Smooth muscle cell (in vitro differentiated cells): ENCODE data around the gene DNMBP. TPM values are rescaled to one million over a fixed set of nuclear protein-coding genes. Genes with fewer than 3 reads are reported as not detected.

Experiments
- DNase-seq: peaks from one replicate; lab custom pipeline; 2025; ENCODE audit not compliant: unreplicated experiment; lab: John Stamatoyannopoulos, UW
- H2AFZ ChIP-seq: fragments of 200-600 bp; sonication (generic); 2 replicates; pipeline ENCODE4 v1.6.0; 2016; ENCODE audit warnings: antibody characterized with exemption, low read depth, mild to moderate bottlenecking
- H3F3A ChIP-seq: fragments of 200-600 bp; sonication (generic); 2 replicates; pipeline ENCODE4 v1.6.0; 2017; ENCODE audit warnings: antibody characterized with exemption, low read depth
- H3K27ac ChIP-seq: fragments of 200-600 bp; sonication (generic); 2 replicates; pipeline ENCODE4 v1.5.1; 2016; ENCODE audit warnings: low read depth, mild to moderate bottlenecking
- H3K27me3 ChIP-seq: fragments of 200-600 bp; sonication (generic); 2 replicates; pipeline ENCODE4 v1.6.1; 2016; ENCODE audit warnings: low read depth, mild to moderate bottlenecking
- H3K36me3 ChIP-seq: fragments of 200-600 bp; sonication (generic); 2 replicates; pipeline ENCODE4 v1.5.1; 2016; ENCODE audit warnings: low read depth
- H3K4me1 ChIP-seq: fragments of 200-600 bp; sonication (generic); 2 replicates; pipeline ENCODE4 v1.5.1; 2016; ENCODE audit warnings: low read depth
- H3K4me2 ChIP-seq: fragments of 200-600 bp; sonication (generic); 2 replicates; pipeline ENCODE4 v1.6.0; 2016; ENCODE audit warnings: mild to moderate bottlenecking
- H3K4me3 ChIP-seq: fragments of 200-600 bp; sonication (generic); 2 replicates; pipeline ENCODE4 v1.5.1; 2016; ENCODE audit warnings: mild to moderate bottlenecking
- H3K79me2 ChIP-seq: fragments of 200-600 bp; sonication (generic); 2 replicates; pipeline ENCODE4 v1.6.0; 2016; ENCODE audit warnings: low read depth, mild to moderate bottlenecking
- H3K9ac ChIP-seq: fragments of 200-600 bp; sonication (generic); 2 replicates; pipeline ENCODE4 v1.6.0; 2016; ENCODE audit warnings: low read depth
- H3K9me3 ChIP-seq: fragments of 200-600 bp; sonication (generic); replicated peaks from 2 replicates; pipeline ENCODE4 v1.5.1; 2016; ENCODE audit warnings: low read depth
- H4K20me1 ChIP-seq: fragments of 200-600 bp; sonication (generic); 2 replicates; pipeline ENCODE4 v1.6.0; 2016; ENCODE audit warnings: low read depth
- CTCF ChIP-seq: fragments of 200-600 bp; sonication (generic); IDR thresholded peaks from 2 replicates; pipeline ENCODE4 v1.5.1; 2017; ENCODE audit warnings: borderline replicate concordance, mild to moderate bottlenecking, antibody characterized with exemption; ENCODE audit not compliant: insufficient read depth, poor library complexity, severe bottlenecking
- WGBS: methylation state at CpG from one replicate; pipeline ENCODE4 v1.1.7; 2016; ENCODE audit warnings: low lambda C conversion rate; 5-methylcytosine and 5-hydroxymethylcytosine counted together
- polyA plus RNA-seq: library from polyadenylated mRNA; unstranded; fragments of >200 nt; fragmentation: Nextera tagmentation; extraction: Ambion mirVana; gene quantifications from 2 replicates; pipeline ENCODE4 v1.2.1, GENCODE V29; 2016
- total RNA-seq: library from RNA; depleted of rRNA; stranded (reverse); fragments of >200 nt; gene quantifications from 2 replicates; pipeline ENCODE4 v1.2.3, GENCODE V29; 2014

DNMBP gene
- total and polyA plus RNA-seq, 2 experiments from 2014 or later, result 9.4 to 17.9 TPM

- H3K27ac ChIP-seq, result no peak overlapping the region
These were observed 156.1 kb downstream of the DNMBP start for GRCh38 chr10:99853655-99854054.

GRCh38 chr10:99852481-99853213 lies 157.1 kb downstream of the DNMBP start:
- TF ChIP-seq CTCF, result no peak
- H3K79me2 ChIP-seq, result no peaks in the 10 kb centered on the region
- WGBS, result 51% methylated on average over 3 of the region's 3 CpGs

More at GRCh38 chr10:99853655-99854054, 156.1 kb downstream of the DNMBP start:
- Histone ChIP-seq H3K27me3 (no peaks in the 10 kb centered on the region), H3K9me3 (no peaks in the 10 kb centered on the region), H3K9ac (no peak overlapping the region), H3K4me3 (no peak overlapping the region), H4K20me1 (no peaks in the 10 kb centered on the region), H3K4me1 (no peaks in the 10 kb centered on the region), H3K79me2 (no peaks in the 10 kb centered on the region), H3F3A (no peaks in the 10 kb centered on the region), H3K4me2 (no peak overlapping the region), H3K36me3 (no peaks in the 10 kb centered on the region), H2AFZ (no peak overlapping the region)
- no peak for DNase-seq
- no peak for TF ChIP-seq CTCF
- 94% methylated on average over 3 of the region's 3 CpGs for WGBS

GRCh38 chr10:99851825-99852224 lies 157.9 kb downstream of the DNMBP start:
- TF ChIP-seq CTCF, result no peak
- no peak for DNase-seq
- H4K20me1 ChIP-seq, result no peaks in the 10 kb centered on the region
- H3K4me1 ChIP-seq, result no peaks in the 10 kb centered on the region
- no peaks in the 10 kb centered on the region for H3K79me2 ChIP-seq
- no peaks in the 10 kb centered on the region for H3K9me3 ChIP-seq
- 100% methylated on average over 3 of the region's 3 CpGs for WGBS
- H3K27ac ChIP-seq, result no peak overlapping the region
- no peak overlapping the region for H3K4me3 ChIP-seq
- no peaks in the 10 kb centered on the region for H3K27me3 ChIP-seq
- no peak overlapping the region for H3K9ac ChIP-seq
- no peaks in the 10 kb centered on the region for H3F3A ChIP-seq
- no peaks in the 10 kb centered on the region for H3K36me3 ChIP-seq
- H3K4me2 ChIP-seq, result no peak overlapping the region
- no peak overlapping the region for H2AFZ ChIP-seq

More at GRCh38 chr10:99852481-99853213, 157.1 kb downstream of the DNMBP start:
- Histone ChIP-seq H3F3A (no peaks in the 10 kb centered on the region), H3K4me3 (no peak overlapping the region), H2AFZ (no peak overlapping the region), H4K20me1 (no peaks in the 10 kb centered on the region), H3K36me3 (no peaks in the 10 kb centered on the region), H3K4me1 (no peaks in the 10 kb centered on the region), H3K27ac (no peak overlapping the region), H3K27me3 (no peaks in the 10 kb centered on the region), H3K9ac (no peak overlapping the region), H3K9me3 (no peaks in the 10 kb centered on the region), H3K4me2 (no peak overlapping the region)
- no peak for DNase-seq
